ENCODE results near the gene CHD3. TPM values are rescaled to one million over a fixed set of nuclear protein-coding genes. Genes with fewer than 3 reads are reported as not detected.

Gene CHD3
- total RNA-seq, 1 experiment from 2014 or later = 27.9 TPM

DNA sequence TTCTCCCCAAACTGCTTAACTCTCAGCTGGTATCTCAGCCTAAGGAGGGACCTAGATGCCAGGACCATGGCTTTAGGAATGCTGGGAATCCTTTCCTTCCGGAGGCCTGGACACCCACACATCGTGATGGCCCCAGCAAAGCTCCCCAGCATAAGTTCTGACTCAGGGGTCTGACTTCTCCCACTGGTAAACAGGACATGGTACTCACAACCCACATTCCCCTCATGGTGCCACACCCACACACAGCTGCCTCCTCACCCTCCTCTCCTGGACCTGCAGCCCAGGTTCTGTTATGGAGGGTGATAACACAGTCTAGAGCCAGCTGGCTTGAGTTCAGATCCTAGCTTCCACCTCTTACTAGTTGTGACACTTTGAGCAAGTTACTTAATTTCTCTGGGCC, 28.2 kb downstream of the CHD3 start:
- Histone ChIP-seq H3K9me3 (no peaks in the 10 kb centered on the region), H3K4me1 (0 out of 2 replicates have a peak, but pooled peaks cover 3% of the 10 kb centered on the region), H3K27me3 (replicated peaks; ENCODE audit: control insufficient read depth, insufficient read depth, low read length) (no peaks in the 10 kb centered on the region), H3K36me3 (ENCODE audit: control insufficient read depth, insufficient read depth, low read length) (no peaks in the 10 kb centered on the region), H3K4me3 (ENCODE audit: low read depth, low read length) (peak overlapping the region; percentile 61)
- no peak for TF ChIP-seq CTCF (IDR thresholded peaks at IDR 0.05; ENCODE audit: insufficient read depth in 1 of 2, low read depth in 1 of 2, low read length in 1 of 2, severe bottlenecking in 1 of 2, unreplicated experiment in 1 of 2)
- CTCF ChIA-PET = interaction anchor here (2.9 kb wide), 1 partner anchor 73 kb away, joined by 21 read pairs; no protein-coding TSS in a partner anchor
- no peaks in the 10 kb centered on the region for H3K9me3 Mint-ChIP-seq (ENCODE audit: unreplicated experiment)
- TSS peak; percentile 62 for BruUV-seq (replicated peaks)
- POLR2A ChIA-PET = interaction anchor here (1.7 kb wide), 1 partner anchor 15 kb away, joined by 7 read pairs; the partner anchor contains the start of genes CNTROB and TRAPPC1
- intact Hi-C loops (cut with micrococcal nuclease; ENCODE audit: unreplicated experiment) = loop anchor here (10.0 kb wide), 1 partner anchor 172 kb away; no protein-coding TSS in a partner anchor
- no peaks in the 10 kb centered on the region for H3K27me3 Mint-ChIP-seq (ENCODE audit: insufficient read depth, unreplicated experiment)
- H3K4me3 Mint-ChIP-seq (ENCODE audit: unreplicated experiment) = peak overlapping the region; percentile 85
- H3K36me3 Mint-ChIP-seq (ENCODE audit: insufficient read depth, unreplicated experiment) = peaks cover 17% of the 10 kb centered on the region
- H3K4me1 Mint-ChIP-seq (ENCODE audit: low read depth, unreplicated experiment) = no peaks in the 10 kb centered on the region
- no peak for DNase-seq
- H3K27ac Mint-ChIP-seq (ENCODE audit: unreplicated experiment) = peak overlapping the region; percentile 92

GRCh38 chr17:7922269-7922844, 33.8 kb downstream of the CHD3 start:
- Histone ChIP-seq H3K4me1 (no peaks in the 10 kb centered on the region), H3K27me3 (replicated peaks; ENCODE audit: control insufficient read depth, insufficient read depth, low read length) (no peaks in the 10 kb centered on the region), H3K9me3 (no peaks in the 10 kb centered on the region), H3K36me3 (ENCODE audit: control insufficient read depth, insufficient read depth, low read length) (no peaks in the 10 kb centered on the region), H3K4me3 (ENCODE audit: low read depth, low read length) (peak overlapping the region; percentile 20)
- DNase-seq = no peak
- BruUV-seq (replicated peaks) = no TSS peak
- H3K27me3 Mint-ChIP-seq (ENCODE audit: insufficient read depth, unreplicated experiment) = no peaks in the 10 kb centered on the region
- H3K4me1 Mint-ChIP-seq (ENCODE audit: low read depth, unreplicated experiment) = no peaks in the 10 kb centered on the region
- no peaks in the 10 kb centered on the region for H3K9me3 Mint-ChIP-seq (ENCODE audit: unreplicated experiment)
- H3K36me3 Mint-ChIP-seq (ENCODE audit: insufficient read depth, unreplicated experiment) = no peaks in the 10 kb centered on the region
- peak overlapping the region; percentile 47 for H3K27ac Mint-ChIP-seq (ENCODE audit: unreplicated experiment)
- ChIA-PET POLR2A (no interaction called here), CTCF (interaction anchor here (1.0 kb wide), 2 partner anchors 66 to 67 kb away, joined by 3 to 4 read pairs; no protein-coding TSS in a partner anchor)
- intact Hi-C loops (cut with micrococcal nuclease; ENCODE audit: unreplicated experiment) = no loop called here
- peak overlapping the region; percentile 70 for H3K4me3 Mint-ChIP-seq (ENCODE audit: unreplicated experiment)
- no peak for TF ChIP-seq CTCF (IDR thresholded peaks at IDR 0.05; ENCODE audit: insufficient read depth in 1 of 2, low read depth in 1 of 2, low read length in 1 of 2, severe bottlenecking in 1 of 2, unreplicated experiment in 1 of 2)

DNA sequence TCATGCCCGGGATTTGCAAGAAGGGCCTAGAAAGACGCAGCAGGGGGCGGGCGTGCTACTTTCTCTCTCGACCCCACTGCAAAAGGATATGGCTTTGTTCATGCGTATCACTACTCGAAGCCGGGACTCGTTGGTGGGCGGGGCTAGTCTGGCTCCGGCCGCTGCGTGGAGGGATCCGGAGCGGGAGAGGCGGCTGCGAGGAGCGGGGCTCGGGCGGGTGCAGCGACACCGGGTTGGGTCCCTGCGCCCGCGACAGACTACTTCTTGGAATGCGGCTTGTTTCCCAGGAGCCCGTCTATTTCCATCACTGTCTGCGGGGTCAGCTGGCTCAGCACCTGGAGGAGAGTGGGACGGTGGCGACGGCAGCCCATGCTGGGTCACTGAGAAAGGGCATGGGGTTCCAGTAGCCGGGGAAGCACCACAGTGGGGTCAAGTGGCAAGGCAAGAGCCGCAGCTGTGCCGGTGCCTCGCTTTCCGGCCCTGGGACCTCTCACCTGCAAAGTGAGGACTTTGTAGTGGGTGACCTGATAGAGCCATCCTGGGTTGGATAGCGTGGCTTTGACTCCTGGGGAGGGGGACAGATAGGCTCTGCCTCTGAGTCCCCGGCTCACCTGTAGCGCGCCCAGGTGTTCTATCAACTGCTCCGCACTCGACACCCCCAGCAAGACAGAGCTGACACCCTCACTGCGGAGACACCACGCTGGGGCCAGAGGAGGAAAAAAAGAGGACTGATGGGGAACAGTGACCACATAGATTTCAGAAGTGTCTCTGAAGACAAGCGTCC, 34.4 kb downstream of the CHD3 start:
- intact Hi-C loops (cut with micrococcal nuclease; ENCODE audit: unreplicated experiment) = no loop called here
- peak in 1 of 2 experiments; percentile 5 for TF ChIP-seq CTCF (IDR thresholded peaks at IDR 0.05; ENCODE audit: insufficient read depth in 1 of 2, low read depth in 1 of 2, low read length in 1 of 2, severe bottlenecking in 1 of 2, unreplicated experiment in 1 of 2)
- peak; percentile 74 to 76 for DNase-seq
- Histone ChIP-seq H3K4me1 (no peaks in the 10 kb centered on the region), H3K4me3 (ENCODE audit: low read depth, low read length) (peak overlapping the region; percentile 30), H3K36me3 (ENCODE audit: control insufficient read depth, insufficient read depth, low read length) (no peaks in the 10 kb centered on the region), H3K27me3 (replicated peaks; ENCODE audit: control insufficient read depth, insufficient read depth, low read length) (no peaks in the 10 kb centered on the region), H3K9me3 (no peaks in the 10 kb centered on the region)
- no TSS peak for BruUV-seq (replicated peaks)
- no peaks in the 10 kb centered on the region for H3K27me3 Mint-ChIP-seq (ENCODE audit: insufficient read depth, unreplicated experiment)
- peak overlapping the region; percentile 70 for H3K4me3 Mint-ChIP-seq (ENCODE audit: unreplicated experiment)
- ChIA-PET POLR2A (no interaction called here), CTCF (interaction anchor here (1.0 kb wide), 2 partner anchors 66 to 67 kb away, joined by 3 to 4 read pairs; no protein-coding TSS in a partner anchor)
- H3K36me3 Mint-ChIP-seq (ENCODE audit: insufficient read depth, unreplicated experiment) = no peaks in the 10 kb centered on the region
- H3K9me3 Mint-ChIP-seq (ENCODE audit: unreplicated experiment) = no peaks in the 10 kb centered on the region
- H3K27ac Mint-ChIP-seq (ENCODE audit: unreplicated experiment) = peak overlapping the region; percentile 47
- no peaks in the 10 kb centered on the region for H3K4me1 Mint-ChIP-seq (ENCODE audit: low read depth, unreplicated experiment)

Measured in Caco-2 (cell line).